HepG2 (cell line): ENCODE data around the gene ALG1L2. TPM values are rescaled to one million over a fixed set of nuclear protein-coding genes. Genes with fewer than 3 reads are reported as not detected.
"Not testable (repeated sequence)": the region's sequence is repeated elsewhere in the genome, so short reads cannot be mapped to it uniquely, and the experiment has no call there.

Experiments used
- ATAC-seq: fragments of 200-7000 bp; cut with Tn5 transposase; 3 replicates; pipeline ENCODE4 v1.9.1; 2020; ENCODE audit warnings: mild to moderate bottlenecking, moderate library complexity
- BruUV-seq: library from RNA; stranded (reverse); fragments of 400-500 nt; replicated peaks from 2 replicates; lab custom pipeline; 2021; lab: Mats Ljungman, UMichigan
- CTCF ChIA-PET: fragments of 300-600 bp; formaldehyde crosslinking; extraction: SDS; loops from one replicate; lab custom pipeline; 2021; ENCODE audit warnings: low total read pairs, inconsistent platforms, low intra/inter-chr PET ratio; lab: Yijun Ruan, JAX
- POLR2A ChIA-PET: fragments of 350-600 bp; sonication (Branson Sonifier 250); formaldehyde crosslinking; loops from one replicate; lab custom pipeline; 2020; ENCODE audit warnings: antibody characterized with exemption, inconsistent platforms; lab: Yijun Ruan, JAX
- DNase-seq: peaks from one replicate; pipeline ENCODE4 v3.0.0-alpha.2; 2015; ENCODE audit warnings: low spot score
- FAIRE-seq: peaks from 3 replicates; lab custom pipeline; 2011; peaks lifted over from hg19 to GRCh38; lab: Jason Lieb, UNC
- H2AFZ ChIP-seq: one replicate; pipeline ENCODE4 v1.6.1; 2011; ENCODE audit warnings: low read length, inconsistent platforms
- H3K27ac ChIP-seq: fragments of 300-600 bp; 3 replicates; pipeline ENCODE4 v1.8.0; 2011; ENCODE audit warnings: mixed run types, mild to moderate bottlenecking, mixed read lengths, low read length, inconsistent platforms; ENCODE audit not compliant: insufficient read depth; ENCODE audit errors: extremely low read length
- H3K27me3 ChIP-seq, 2 experiments: fragments of 200-600 bp in 1 of 2; 2 replicates in 1 of 2; 3 replicates in 1 of 2; pipeline versions ENCODE4 v1.6.0 to v1.8.0; 2011; ENCODE audit warnings: low read length in 2 of 2, mild to moderate bottlenecking in 2 of 2, moderate library complexity in 2 of 2, inconsistent platforms in 1 of 2; ENCODE audit not compliant: insufficient read depth in 2 of 2, control insufficient read depth in 1 of 2
- H3K36me3 ChIP-seq, 2 experiments: fragments of 200-600 bp in 1 of 2; replicated peaks in 1 of 2; 2 replicates in 1 of 2; 3 replicates in 1 of 2; pipeline versions ENCODE4 v1.5.1 to v1.8.0; 2011; ENCODE audit warnings: low read length in 2 of 2, inconsistent platforms in 1 of 2; ENCODE audit not compliant: insufficient read depth in 2 of 2, control insufficient read depth in 1 of 2
- H3K4me1 ChIP-seq: 2 replicates; pipeline ENCODE4 v1.5.1; 2012; ENCODE audit warnings: low read length, inconsistent platforms; ENCODE audit not compliant: insufficient read depth
- H3K4me2 ChIP-seq: 2 replicates; pipeline ENCODE4 v1.6.0; 2011; ENCODE audit warnings: low read depth, low read length, inconsistent platforms
- H3K4me3 ChIP-seq, 3 experiments: fragments of 200-600 bp in 1 of 3; sonication (generic), shearing (Covaris generic) in 1 of 3; replicated peaks in 1 of 3; 2 replicates each; pipeline ENCODE4 v1.5.1; 2011 to 2016; ENCODE audit warnings: low read length in 3 of 3, inconsistent platforms in 2 of 3, low read depth in 2 of 3, mild to moderate bottlenecking in 2 of 3, control low read depth in 1 of 3, mixed read lengths in 1 of 3; ENCODE audit not compliant: insufficient read depth in 1 of 3
- H3K79me2 ChIP-seq: one replicate; pipeline ENCODE4 v1.6.1; 2011; ENCODE audit warnings: low read length, inconsistent platforms; ENCODE audit not compliant: insufficient read depth
- H3K9ac ChIP-seq: 2 replicates; pipeline ENCODE4 v1.6.0; 2011; ENCODE audit warnings: mild to moderate bottlenecking, low read depth, low read length, inconsistent platforms; ENCODE audit not compliant: insufficient read depth
- H3K9me3 ChIP-seq: 2 replicates; pipeline ENCODE4 v1.5.1; 2012; ENCODE audit warnings: mild to moderate bottlenecking, low read length
- H4K20me1 ChIP-seq: 2 replicates; pipeline ENCODE4 v1.6.0; 2011; ENCODE audit warnings: inconsistent platforms, mild to moderate bottlenecking, low read length, moderate library complexity; ENCODE audit not compliant: insufficient read depth
- CCDC6 ChIP-seq: sonication (generic); formaldehyde crosslinking; IDR thresholded peaks from 2 replicates; pipeline ENCODE4 v1.8.1; 2022; ENCODE audit warnings: mild to moderate bottlenecking, missing genetic modification reagents, moderate library complexity
- POLR2A ChIP-seq, 2 experiments: IDR thresholded peaks; 2 replicates each; pipeline ENCODE4 v1.6.1; 2011; ENCODE audit warnings: low read depth in 2 of 2, low read length in 2 of 2, mild to moderate bottlenecking in 1 of 2, moderate library complexity in 1 of 2; ENCODE audit not compliant: insufficient read depth in 1 of 2
- WGBS: methylation state at CpG from one replicate; pipeline ENCODE4 v1.1.6; 2017; ENCODE audit warnings: low lambda C conversion rate; 5-methylcytosine and 5-hydroxymethylcytosine counted together
- in situ Hi-C: cut with HindIII; loops from 2 replicates; pipeline ENCODE4 v1.10.0; 2017; ENCODE audit warnings: low pct_unique_long_range_greater_than_20kb; ENCODE audit not compliant: extremely low pct_ligation_motif_present
- intact Hi-C: fragments of 100-400 bp; cut with micrococcal nuclease; formaldehyde crosslinking; loops from one replicate; pipeline ENCODE4 v1.10.0; 2022; ENCODE audit not compliant: unreplicated experiment
- polyA plus RNA-seq, 8 experiments: library from polyadenylated mRNA; depleted of rRNA in 3 of 8; stranded (reverse) in 7 of 8; unstranded in 1 of 8; fragments of >200 nt; fragmentation: Illumina TruSeq in 4 of 8; extraction: Trizol in 4 of 8; gene quantifications; 2 replicates each; pipeline versions ENCODE4 v1.2.1 to v1.2.3, GENCODE V29; 2011 to 2016; ENCODE audit warnings: low read depth in 4 of 8, missing spikeins in 1 of 8, mixed read lengths in 1 of 8; ENCODE audit not compliant: insufficient read depth in 1 of 8
- total RNA-seq, 5 experiments: library from RNA; depleted of rRNA; stranded (reverse); fragments of >200 nt; fragmentation: Illumina TruSeq; extraction: Trizol; gene quantifications; 2 replicates each; pipeline ENCODE4 v1.2.3, GENCODE V29; 2016; ENCODE audit warnings: low read depth in 1 of 5
- TF ChIP-seq, protein P1 (sequence below), 2 experiments: sonication (generic) in 1 of 2; formaldehyde crosslinking in 1 of 2; IDR thresholded peaks; 2 replicates each; pipeline versions ENCODE4 v1.4.0 to v1.6.1; 2018 to 2020; ENCODE audit warnings: missing genetic modification reagents in 2 of 2, borderline replicate concordance in 1 of 2, low read depth in 1 of 2, mild to moderate bottlenecking in 1 of 2, missing biosample characterization in 1 of 2

Gene ALG1L2
- total and polyA plus RNA-seq, 2 of the 13 experiments (the other 11 are each of a cell fraction or from before 2014, with no cell fraction given), result 0.13 to 0.55 TPM

DNA sequence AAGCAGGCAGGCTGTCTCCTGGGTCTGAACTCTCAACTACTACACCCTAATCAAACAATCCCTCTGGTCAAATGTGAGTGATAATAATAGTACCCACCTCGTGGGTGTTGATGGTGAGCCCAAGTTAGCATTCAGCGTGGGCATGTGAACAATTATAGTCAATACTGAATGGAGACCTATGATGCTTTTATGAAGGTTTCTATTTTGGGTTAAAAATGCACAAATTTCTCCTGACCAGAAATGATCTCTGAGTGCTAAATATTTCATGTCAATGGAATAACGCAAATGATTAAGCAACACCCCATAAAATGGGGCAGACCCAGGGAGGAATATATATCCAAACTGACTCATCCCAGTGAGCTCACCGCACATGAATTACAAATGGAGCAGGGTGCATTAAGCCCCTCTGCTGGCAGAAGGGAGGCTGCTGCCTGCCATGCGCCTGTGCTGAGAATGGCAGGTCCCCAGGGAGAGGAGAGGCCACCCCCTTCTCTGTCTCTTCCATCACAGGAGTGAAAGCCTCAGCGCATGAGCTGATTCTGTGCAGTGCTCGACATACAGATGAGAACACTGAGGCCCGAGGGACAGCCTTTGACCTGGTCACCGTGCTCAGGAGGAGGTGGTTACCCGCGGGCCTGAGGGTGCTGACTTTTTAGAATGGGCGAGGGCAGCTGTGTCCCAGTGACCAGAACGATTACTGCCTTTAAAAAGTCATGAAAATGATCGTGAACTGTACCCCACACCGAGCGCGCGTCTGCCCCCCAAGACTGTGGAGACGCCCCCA lies 28.9 kb downstream of the ALG1L2 start:
- peak; percentile 17 for DNase-seq
- H3K27me3 ChIP-seq, FAIRE-seq, H2AFZ ChIP-seq, H3K9me3 ChIP-seq, H3K79me2 ChIP-seq, H3K4me1 ChIP-seq, intact Hi-C loops, H4K20me1 ChIP-seq: not testable (repeated sequence)
- WGBS, result 11% methylated on average over 10 of the region's 19 CpGs
- BruUV-seq, result TSS peak; percentile 81
- peak overlapping the region; percentile 75 to 85 (median 78); a peak in 5 of 6 replicates for H3K4me3 ChIP-seq
- H3K27ac ChIP-seq, result peak overlapping the region; percentile 50
- POLR2A ChIA-PET, result interaction anchor here (1.0 to 1.5 kb wide), 2 partner anchors 82 to 217 kb away, joined by 5 read pairs; partner anchors contain the start of gene TMCC1
- peak overlapping the region; percentile 64 for H3K9ac ChIP-seq
- peak overlapping the region; percentile 82 for H3K4me2 ChIP-seq
- TF ChIP-seq, protein P1, sequence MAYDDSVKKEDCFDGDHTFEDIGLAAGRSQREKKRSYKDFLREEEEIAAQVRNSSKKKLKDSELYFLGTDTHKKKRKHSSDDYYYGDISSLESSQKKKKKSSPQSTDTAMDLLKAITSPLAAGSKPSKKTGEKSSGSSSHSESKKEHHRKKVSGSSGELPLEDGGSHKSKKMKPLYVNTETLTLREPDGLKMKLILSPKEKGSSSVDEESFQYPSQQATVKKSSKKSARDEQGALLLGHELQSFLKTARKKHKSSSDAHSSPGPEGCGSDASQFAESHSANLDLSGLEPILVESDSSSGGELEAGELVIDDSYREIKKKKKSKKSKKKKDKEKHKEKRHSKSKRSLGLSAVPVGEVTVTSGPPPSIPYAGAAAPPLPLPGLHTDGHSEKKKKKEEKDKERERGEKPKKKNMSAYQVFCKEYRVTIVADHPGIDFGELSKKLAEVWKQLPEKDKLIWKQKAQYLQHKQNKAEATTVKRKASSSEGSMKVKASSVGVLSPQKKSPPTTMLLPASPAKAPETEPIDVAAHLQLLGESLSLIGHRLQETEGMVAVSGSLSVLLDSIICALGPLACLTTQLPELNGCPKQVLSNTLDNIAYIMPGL (CRISPR knock-in tag; IDR thresholded peaks at IDR 0.05; ENCODE audit: borderline replicate concordance in 1 of 2, low read depth in 1 of 2), result 0 out of 4 replicates have a peak, but pooled peaks of 1 of the 2 experiments have one; percentile 5
- TF ChIP-seq CCDC6 (CRISPR knock-in tag), result 0 out of 2 replicates have a peak, but pooled peaks have one; percentile 17
- peak in 1 of 2 experiments; percentile 33; a peak in 1 of 4 replicates for TF ChIP-seq POLR2A (IDR thresholded peaks at IDR 0.05; ENCODE audit: insufficient read depth in 1 of 2, low read depth in 2 of 2, low read length in 2 of 2)
- TF ChIP-seq, all 625 proteins: peak for 3; not testable (repeated sequence) for 622
- in situ Hi-C loops, ATAC-seq, H3K36me3 ChIP-seq, CTCF ChIA-PET: not testable (repeated sequence)
